Fibroblast of lung (primary cell): ENCODE data around the gene ATXN7L1. TPM values are rescaled to one million over a fixed set of nuclear protein-coding genes. Genes with fewer than 3 reads are reported as not detected.

Source experiments
- DNase-seq, 2 donors: peaks; one replicate each; pipeline versions ENCODE4 v3.0.0 to v3.0.0-alpha.2; 2010; ENCODE audit warnings: low read depth in 2 of 2
- H2AFZ ChIP-seq: 2 replicates; pipeline ENCODE4 v1.5.1; 2012; ENCODE audit warnings: low read length, control low read depth, inconsistent platforms
- H3K27ac ChIP-seq: 2 replicates; pipeline ENCODE4 v1.5.1; 2011; ENCODE audit warnings: low read length, control low read depth; ENCODE audit not compliant: insufficient read depth
- H3K27me3 ChIP-seq: 2 replicates; pipeline ENCODE4 v1.5.1; 2011; ENCODE audit warnings: mild to moderate bottlenecking, low read length; ENCODE audit not compliant: control insufficient read depth, insufficient read depth
- H3K36me3 ChIP-seq: 2 replicates; pipeline ENCODE4 v1.5.1; 2011; ENCODE audit warnings: low read length; ENCODE audit not compliant: control insufficient read depth, insufficient read depth
- H3K4me1 ChIP-seq: 2 replicates; pipeline ENCODE4 v1.5.1; 2011; ENCODE audit warnings: low read length; ENCODE audit not compliant: control insufficient read depth, insufficient read depth; ENCODE audit errors: extremely low read depth
- H3K4me2 ChIP-seq: 2 replicates; pipeline ENCODE4 v1.5.1; 2011; ENCODE audit warnings: low read length, control low read depth; ENCODE audit not compliant: insufficient read depth; ENCODE audit errors: extremely low read depth
- H3K4me3 ChIP-seq, 4 experiments: fragments of 200-600 bp in 1 of 4; sonication (generic) in 1 of 4; replicated peaks in 1 of 4; 2 replicates each; pipeline ENCODE4 v1.5.1; 2011 to 2016; ENCODE audit warnings: low read length in 4 of 4, low read depth in 3 of 4, mild to moderate bottlenecking in 3 of 4, control low read depth in 2 of 4, inconsistent platforms in 1 of 4, mixed read lengths in 1 of 4; ENCODE audit not compliant: insufficient read depth in 1 of 4; ENCODE audit errors: control extremely low read depth in 1 of 4
- H3K79me2 ChIP-seq: 2 replicates; pipeline ENCODE4 v1.5.1; 2012; ENCODE audit warnings: mild to moderate bottlenecking, low read length, inconsistent platforms; ENCODE audit not compliant: control insufficient read depth, insufficient read depth
- H3K9ac ChIP-seq: 2 replicates; pipeline ENCODE4 v1.5.1; 2011; ENCODE audit warnings: mild to moderate bottlenecking, low read length, control low read depth; ENCODE audit not compliant: insufficient read depth
- H3K9me3 ChIP-seq: 2 replicates; pipeline ENCODE4 v1.5.1; 2012; ENCODE audit warnings: low read depth, low read length; ENCODE audit not compliant: control insufficient read depth, insufficient read depth
- H4K20me1 ChIP-seq: 2 replicates; pipeline ENCODE4 v1.5.1; 2011; ENCODE audit warnings: low read length; ENCODE audit not compliant: control insufficient read depth, insufficient read depth; ENCODE audit errors: extremely low read depth
- CTCF ChIP-seq, 2 donors: IDR thresholded peaks in 1 of 2; conservative IDR thresholded peaks in 1 of 2; 1 replicate in 1 of 2; 2 replicates in 1 of 2; pipeline ENCODE4 v1.5.1; 2011 to 2012; ENCODE audit warnings: low read length in 2 of 2, control low read depth in 1 of 2, inconsistent platforms in 1 of 2, low read depth in 1 of 2, mild to moderate bottlenecking in 1 of 2
- EZH2 ChIP-seq: IDR thresholded peaks from 2 replicates; pipeline ENCODE4 v1.5.1; 2012; ENCODE audit warnings: low read length, control low read depth, mild to moderate bottlenecking; ENCODE audit errors: missing control alignments
- polyA plus RNA-seq, 2 donors: library from polyadenylated mRNA; depleted of rRNA in 1 of 2; stranded (reverse) in 1 of 2; unstranded in 1 of 2; fragments of >200 nt; gene quantifications; 2 replicates each; pipeline ENCODE4 v1.2.1, GENCODE V29; 2011 to 2012; ENCODE audit warnings: missing spikeins in 1 of 2
- total RNA-seq: library from RNA; depleted of rRNA; stranded (reverse); fragments of >200 nt; gene quantifications from 2 replicates; pipeline ENCODE4 v1.2.1, GENCODE V29; 2014

Gene ATXN7L1
- total and polyA plus RNA-seq, 2 donors (not counting 1 experiment from before 2014, with no cell fraction given), result 5.1 to 9.4 TPM

- no peak for DNase-seq
- H3K36me3 ChIP-seq, result no peaks in the 10 kb centered on the region
- TF ChIP-seq CTCF (conservative IDR thresholded peaks at IDR 0.05 in 1 of 2, IDR thresholded peaks at IDR 0.05 in 1 of 2; ENCODE audit: low read depth in 1 of 2, low read length in 2 of 2), result no peak
- no peak for TF ChIP-seq EZH2
These were observed 182.8 kb downstream of the ATXN7L1 start for GRCh38 chr7:105693576-105693975.

GRCh38 chr7:105691680-105692564, 184.5 kb downstream of the ATXN7L1 start:
- peak overlapping the region; percentile 90 for H3K4me2 ChIP-seq
- no peaks in the 10 kb centered on the region for H3K36me3 ChIP-seq
- peak; percentile 71 to 97 for DNase-seq
- no peak overlapping the region for H2AFZ ChIP-seq
- peak overlapping the region; percentile 35 for H3K27ac ChIP-seq
- H4K20me1 ChIP-seq, result no peaks in the 10 kb centered on the region
- TF ChIP-seq EZH2 (no peak), CTCF (conservative IDR thresholded peaks at IDR 0.05 in 1 of 2, IDR thresholded peaks at IDR 0.05 in 1 of 2; ENCODE audit: low read depth in 1 of 2, low read length in 2 of 2) (no peak)
- peak overlapping the region; percentile 21 to 81 (median 57) for H3K4me3 ChIP-seq
- H3K4me1 ChIP-seq, result peaks cover 4% of the 10 kb centered on the region
- H3K9me3 ChIP-seq, result no peaks in the 10 kb centered on the region
- H3K9ac ChIP-seq, result no peak overlapping the region
- H3K27me3 ChIP-seq, result no peaks in the 10 kb centered on the region
- no peaks in the 10 kb centered on the region for H3K79me2 ChIP-seq

More at GRCh38 chr7:105693576-105693975, 182.8 kb downstream of the ATXN7L1 start:
- no peak overlapping the region for H3K4me2 ChIP-seq
- H3K79me2 ChIP-seq, result no peaks in the 10 kb centered on the region
- H3K27me3 ChIP-seq, result no peaks in the 10 kb centered on the region
- no peaks in the 10 kb centered on the region for H3K9me3 ChIP-seq
- no peak overlapping the region for H2AFZ ChIP-seq
- H3K4me1 ChIP-seq, result peaks cover 4% of the 10 kb centered on the region
- H4K20me1 ChIP-seq, result no peaks in the 10 kb centered on the region
- no peak overlapping the region for H3K27ac ChIP-seq
- H3K9ac ChIP-seq, result no peak overlapping the region
- no peak overlapping the region for H3K4me3 ChIP-seq

- Histone ChIP-seq H2AFZ (peak overlapping the region; percentile 25), H3K4me1 (peaks cover 4% of the 10 kb centered on the region), H3K9me3 (no peaks in the 10 kb centered on the region), H3K79me2 (no peaks in the 10 kb centered on the region), H3K9ac (no peak overlapping the region), H3K36me3 (no peaks in the 10 kb centered on the region), H3K4me2 (peak overlapping the region; percentile 90), H3K4me3 (peak overlapping the region; percentile 21 to 81 (median 57)), H3K27me3 (no peaks in the 10 kb centered on the region), H4K20me1 (no peaks in the 10 kb centered on the region), H3K27ac (peak overlapping the region; percentile 41)
- peak; percentile 26 to 79 for DNase-seq
- TF ChIP-seq CTCF (conservative IDR thresholded peaks at IDR 0.05 in 1 of 2, IDR thresholded peaks at IDR 0.05 in 1 of 2; ENCODE audit: low read depth in 1 of 2, low read length in 2 of 2) (no peak), EZH2 (no peak)
These were observed 185.2 kb downstream of the ATXN7L1 start for GRCh38 chr7:105691082-105691679.
